NOMO-1 treated with dmso at 0.1 percent for 144 hours (cell line): ENCODE measurements around the gene PRKCA.

Source experiments
- DNase-seq: peaks from one replicate; lab custom pipeline; 2025; ENCODE audit not compliant: unreplicated experiment; lab: John Stamatoyannopoulos, UW

The PRKCA gene

GRCh38 chr17:66567234-66568170, 265.1 kb downstream of the PRKCA start:
- DNase-seq, result peak; percentile 45

GRCh38 chr17:66569572-66569971, 267.2 kb downstream of the PRKCA start:
- no peak for DNase-seq

GRCh38 chr17:66570447-66571195, 268.2 kb downstream of the PRKCA start:
- no peak for DNase-seq

GRCh38 chr17:66571745-66572144, 269.3 kb downstream of the PRKCA start:
- no peak for DNase-seq

- no peak for DNase-seq
Observed at GRCh38 chr17:66573078-66573477, 270.7 kb downstream of the PRKCA start.

- no peak for DNase-seq
Observed at GRCh38 chr17:66574123-66574522, 271.7 kb downstream of the PRKCA start.

GRCh38 chr17:66576473-66576872, 274.1 kb downstream of the PRKCA start:
- DNase-seq, result no peak

GRCh38 chr17:66577041-66577440, 274.6 kb downstream of the PRKCA start:
- DNase-seq, result no peak

GRCh38 chr17:66578781-66579489, 276.5 kb downstream of the PRKCA start:
- no peak for DNase-seq

- no peak for DNase-seq
Observed at GRCh38 chr17:66579556-66579955, 277.1 kb downstream of the PRKCA start.

GRCh38 chr17:66580184-66580955, 278.0 kb downstream of the PRKCA start:
- DNase-seq, result no peak

GRCh38 chr17:66580956-66581391, 278.6 kb downstream of the PRKCA start:
- DNase-seq, result no peak

GRCh38 chr17:66582373-66583111, 280.1 kb downstream of the PRKCA start:
- DNase-seq, result no peak

- no peak for DNase-seq
Observed at GRCh38 chr17:66583112-66583748, 280.8 kb downstream of the PRKCA start.

- DNase-seq, result no peak
Observed at GRCh38 chr17:66584927-66585326, 282.5 kb downstream of the PRKCA start.

- no peak for DNase-seq
Observed at GRCh38 chr17:66585472-66585871, 283.1 kb downstream of the PRKCA start.

- no peak for DNase-seq
Observed at GRCh38 chr17:66589892-66590291, 287.5 kb downstream of the PRKCA start.

- DNase-seq, result no peak
Observed at GRCh38 chr17:66593116-66593515, 290.7 kb downstream of the PRKCA start.

GRCh38 chr17:66595893-66596292, 293.5 kb downstream of the PRKCA start:
- no peak for DNase-seq
